Spinal cord (tissue), 10 donors: Measurements from ENCODE around the gene RAD51B. TPM values are rescaled to one million over a fixed set of nuclear protein-coding genes. Genes with fewer than 3 reads are reported as not detected.

ENCODE experiments used
- DNase-seq, 6 donors: peaks; one replicate each; pipeline versions ENCODE4 v3.0.0 to v3.0.0-alpha.2; 2013 to 2015; ENCODE audit warnings: low spot score in 6 of 6, low read depth in 4 of 6
- H3K27ac ChIP-seq: one replicate; pipeline ENCODE4 v1.5.1; 2013; ENCODE audit warnings: low read depth, low read length, control low read depth
- H3K27me3 ChIP-seq: one replicate; pipeline ENCODE4 v1.6.1; 2013; ENCODE audit warnings: low read length; ENCODE audit not compliant: control insufficient read depth, insufficient read depth
- H3K36me3 ChIP-seq: one replicate; pipeline ENCODE4 v1.6.1; 2013; ENCODE audit warnings: low read length; ENCODE audit not compliant: control insufficient read depth, insufficient read depth
- H3K4me1 ChIP-seq: one replicate; pipeline ENCODE4 v1.6.1; 2013; ENCODE audit warnings: low read length; ENCODE audit not compliant: control insufficient read depth, insufficient read depth
- H3K4me3 ChIP-seq: one replicate; pipeline ENCODE4 v1.5.1; 2013; ENCODE audit warnings: low read depth, low read length, control low read depth
- H3K9me3 ChIP-seq: one replicate; pipeline ENCODE4 v1.6.1; 2013; ENCODE audit warnings: low read length; ENCODE audit not compliant: control insufficient read depth, insufficient read depth
- WGBS: methylation state at CpG from one replicate; pipeline ENCODE4 v1.1.5; 2013; ENCODE audit warnings: missing lambda C conversion rate; ENCODE audit not compliant: insufficient coverage; 5-methylcytosine and 5-hydroxymethylcytosine counted together
- polyA plus RNA-seq, 2 donors: library from polyadenylated mRNA; unstranded; fragments of 120-200 nt; gene quantifications; one replicate each; pipeline ENCODE4 v1.2.1, GENCODE V29; 2013; ENCODE audit not compliant: insufficient read length in 2 of 2
- total RNA-seq, 2 donors: library from RNA; depleted of rRNA in 1 of 2; stranded (reverse); fragments of 120-200 nt in 1 of 2; fragments of >200 nt in 1 of 2; gene quantifications; one replicate each; pipeline versions ENCODE4 v1.2.3 to v1.2.4, GENCODE V29; 2013 to 2014
- donor health status: healthy.

Gene RAD51B
- total and polyA plus RNA-seq, 4 donors = 5.7 to 28.9 (median 14.4) TPM

DNA sequence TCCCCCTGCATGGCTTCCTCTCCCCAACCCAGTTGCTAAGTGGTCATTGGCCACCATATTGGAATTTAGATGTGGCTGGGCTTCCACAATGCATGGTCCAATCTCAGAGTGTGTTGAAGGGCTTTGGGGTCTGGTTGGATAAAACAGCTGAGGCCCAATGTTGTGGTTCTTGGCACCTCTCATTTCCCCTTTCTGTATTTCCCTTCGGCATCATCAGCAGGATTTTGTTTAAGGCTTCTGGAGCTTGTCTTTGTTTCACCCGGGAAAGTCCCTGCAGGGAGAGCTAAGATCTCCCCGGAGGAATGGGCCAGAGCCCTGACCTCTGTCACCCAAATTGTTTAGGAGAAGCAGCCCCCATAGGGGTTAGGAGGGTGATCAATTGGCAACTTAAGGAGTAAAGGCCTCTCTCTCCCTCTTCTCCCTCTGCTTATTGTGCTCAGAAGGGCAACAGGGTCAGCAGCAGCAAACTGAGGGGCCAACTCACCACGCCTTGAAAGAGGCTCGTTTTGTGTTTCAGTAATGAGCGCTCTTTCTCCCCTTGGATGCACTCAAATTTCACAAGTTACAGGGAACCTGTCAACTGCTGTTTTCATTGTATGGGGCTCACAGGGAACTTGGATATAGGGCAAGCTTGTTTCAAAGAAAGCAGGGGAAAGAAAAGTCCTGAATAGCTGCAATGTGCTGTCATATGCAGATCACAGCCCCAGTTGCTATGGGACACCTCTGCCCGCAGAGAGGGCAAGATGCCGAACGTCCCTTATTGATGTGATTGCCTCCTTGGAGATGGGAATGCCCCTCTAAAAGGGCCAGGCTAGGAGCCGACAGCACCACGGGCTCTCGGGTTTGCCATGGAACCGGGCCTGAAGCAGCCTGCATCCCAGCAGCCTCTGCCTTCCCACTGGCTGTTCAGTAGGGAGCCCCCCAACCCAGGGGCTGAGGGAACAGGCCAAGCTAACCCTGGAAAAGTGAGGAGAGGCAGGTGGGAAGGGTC lies 749.6 kb downstream of the RAD51B start:
- Histone ChIP-seq H3K4me1 (peaks cover 38% of the 10 kb centered on the region), H3K27me3 (no peaks in the 10 kb centered on the region), H3K36me3 (no peaks in the 10 kb centered on the region), H3K9me3 (no peaks in the 10 kb centered on the region), H3K4me3 (no peak overlapping the region), H3K27ac (peak overlapping the region; percentile 84)
- WGBS = 16% methylated on average over 10 of the region's 13 CpGs
- DNase-seq = peak in 3 of 6 donors; percentile 62 to 88 (median 85)

DNA sequence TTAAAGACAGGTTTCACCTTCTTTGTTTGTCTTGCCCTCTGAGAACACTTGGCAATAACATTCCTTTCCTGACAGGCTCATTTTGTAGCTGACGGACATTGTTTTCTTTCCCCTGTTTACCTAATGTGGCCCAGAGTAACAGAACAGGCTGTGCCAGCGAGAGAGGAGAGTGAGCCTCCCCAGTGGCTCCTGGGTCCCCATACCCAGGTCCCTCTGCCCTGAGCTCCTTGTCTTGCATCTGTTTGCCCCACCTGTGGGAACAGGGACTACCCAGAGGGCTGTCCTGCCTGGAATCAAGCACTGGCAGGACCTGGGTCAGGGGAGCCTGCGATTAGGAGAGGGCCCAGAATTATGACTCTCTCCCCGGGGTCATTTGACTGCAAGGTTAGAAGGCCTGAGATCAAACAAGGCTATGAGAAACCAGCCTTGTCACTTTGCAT lies 750.4 kb downstream of the RAD51B start:
- Histone ChIP-seq H3K9me3 (no peaks in the 10 kb centered on the region), H3K4me1 (peaks cover 30% of the 10 kb centered on the region), H3K27me3 (no peaks in the 10 kb centered on the region), H3K27ac (peak overlapping the region; percentile 84), H3K4me3 (no peak overlapping the region), H3K36me3 (no peaks in the 10 kb centered on the region)
- no peak for DNase-seq
- WGBS = 47% methylated on average over 4 of the region's 4 CpGs

DNA sequence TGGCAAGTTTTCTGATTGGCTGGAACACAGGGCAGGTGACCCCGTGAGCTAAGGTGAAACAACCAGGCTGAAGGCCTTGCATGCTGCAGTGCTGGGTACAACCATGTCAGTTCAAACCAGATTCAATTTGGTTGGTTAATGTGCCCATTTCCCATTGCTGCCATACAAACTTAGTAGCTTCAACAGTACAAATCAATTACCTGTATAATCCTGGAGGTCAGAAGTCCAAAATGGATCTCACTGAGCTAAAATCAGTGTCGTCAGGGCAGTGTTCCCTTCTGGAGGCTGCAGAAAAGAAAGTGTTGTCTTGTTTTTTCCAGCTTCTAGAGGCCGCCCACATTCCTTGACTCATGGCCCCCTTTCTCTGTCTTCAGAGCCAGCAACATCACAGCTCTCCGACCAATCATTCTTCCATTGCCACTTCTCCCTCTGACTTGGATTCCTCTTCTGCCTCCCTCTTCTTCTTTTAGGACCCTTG lies 751.6 kb downstream of the RAD51B start:
- WGBS = 95% methylated on average over 4 of the region's 4 CpGs
- H3K27ac ChIP-seq = no peak overlapping the region
- H3K27me3 ChIP-seq = no peaks in the 10 kb centered on the region
- DNase-seq = no peak
- H3K4me3 ChIP-seq = no peak overlapping the region
- peaks cover 24% of the 10 kb centered on the region for H3K4me1 ChIP-seq
- H3K9me3 ChIP-seq = no peaks in the 10 kb centered on the region
- no peaks in the 10 kb centered on the region for H3K36me3 ChIP-seq

DNA sequence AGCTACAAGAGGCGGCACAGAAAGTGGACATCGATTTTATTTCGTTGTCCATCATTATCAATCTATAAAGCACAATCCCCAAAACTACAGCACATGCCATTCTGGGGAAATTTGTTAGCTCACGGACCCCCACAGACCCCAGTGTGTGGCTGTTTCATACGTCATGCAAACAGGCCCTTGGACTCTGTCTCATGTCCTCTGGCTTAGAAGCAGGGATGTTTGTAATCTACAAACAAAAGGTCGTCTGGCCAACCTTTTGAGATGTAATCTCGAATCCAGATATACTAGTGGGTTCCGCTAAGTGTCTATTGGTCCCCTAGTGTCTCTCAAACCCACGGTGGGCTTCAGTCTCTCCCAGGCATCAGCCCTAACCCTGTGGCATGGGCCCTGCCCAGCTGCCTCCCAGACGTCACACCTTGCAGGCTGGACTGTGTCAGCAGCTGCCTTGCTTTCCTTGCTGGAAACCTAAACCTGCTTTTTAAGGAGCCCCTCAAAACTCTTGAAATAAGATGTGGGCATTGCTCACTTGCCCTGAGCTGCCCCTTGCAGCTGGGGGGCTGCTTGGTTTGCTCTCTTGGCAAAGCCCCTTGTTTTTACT lies 752.4 kb downstream of the RAD51B start:
- Histone ChIP-seq H3K27me3 (no peaks in the 10 kb centered on the region), H3K4me1 (peaks cover 24% of the 10 kb centered on the region), H3K36me3 (no peaks in the 10 kb centered on the region), H3K27ac (no peak overlapping the region), H3K4me3 (no peak overlapping the region), H3K9me3 (no peaks in the 10 kb centered on the region)
- no peak for DNase-seq
- WGBS = 94% methylated on average over 10 of the region's 10 CpGs

DNA sequence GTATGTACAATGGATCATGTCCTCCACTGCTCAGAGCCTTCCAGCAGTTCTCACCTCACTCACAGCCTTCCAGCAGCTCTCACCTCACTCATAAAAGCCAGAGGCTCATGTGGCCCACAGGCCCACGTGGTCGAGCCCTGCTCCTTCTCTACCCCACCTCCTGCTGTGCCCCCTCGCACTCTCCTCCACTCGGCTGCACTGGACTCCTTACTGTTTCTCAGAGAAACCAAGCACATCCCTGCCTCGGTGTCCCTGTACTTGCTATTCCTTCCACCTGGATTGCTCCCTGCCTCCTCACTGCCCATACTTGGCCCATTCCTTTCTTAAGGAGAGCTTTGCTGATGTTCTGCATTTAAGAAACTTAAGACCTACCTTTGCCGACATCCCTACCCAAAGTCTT lies 753.5 kb downstream of the RAD51B start:
- no peaks in the 10 kb centered on the region for H3K9me3 ChIP-seq
- no peaks in the 10 kb centered on the region for H3K36me3 ChIP-seq
- no peak for DNase-seq
- no peaks in the 10 kb centered on the region for H3K27me3 ChIP-seq
- H3K4me3 ChIP-seq = no peak overlapping the region
- peaks cover 24% of the 10 kb centered on the region for H3K4me1 ChIP-seq
- 93% methylated on average over 6 of the region's 6 CpGs for WGBS
- no peak overlapping the region for H3K27ac ChIP-seq

DNA sequence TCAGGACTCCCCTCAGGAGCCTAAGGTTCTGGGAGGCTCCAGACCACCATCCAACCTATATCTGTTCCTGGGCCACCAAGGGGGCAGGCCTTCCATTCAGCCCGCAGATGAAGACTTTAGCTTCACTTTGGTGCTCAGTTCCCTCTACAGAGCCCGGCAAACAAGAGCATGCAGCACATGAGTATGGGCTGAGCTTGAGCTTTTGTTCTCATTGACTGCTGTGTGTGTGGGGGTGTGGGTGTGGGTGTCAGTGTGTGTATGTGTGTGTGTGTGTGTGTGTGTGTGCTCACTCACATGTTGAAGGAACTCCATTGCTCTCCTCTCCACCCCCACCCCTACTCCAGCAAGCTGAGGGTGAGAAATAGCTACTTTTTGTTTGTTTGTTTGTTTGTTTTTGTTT lies 754.1 kb downstream of the RAD51B start:
- peaks cover 20% of the 10 kb centered on the region for H3K4me1 ChIP-seq
- H3K4me3 ChIP-seq = no peak overlapping the region
- no peaks in the 10 kb centered on the region for H3K27me3 ChIP-seq
- no peak overlapping the region for H3K27ac ChIP-seq
- DNase-seq = no peak
- WGBS = no CpG with 5 or more reads among the region's 2 CpGs
- no peaks in the 10 kb centered on the region for H3K9me3 ChIP-seq
- H3K36me3 ChIP-seq = no peaks in the 10 kb centered on the region

DNA sequence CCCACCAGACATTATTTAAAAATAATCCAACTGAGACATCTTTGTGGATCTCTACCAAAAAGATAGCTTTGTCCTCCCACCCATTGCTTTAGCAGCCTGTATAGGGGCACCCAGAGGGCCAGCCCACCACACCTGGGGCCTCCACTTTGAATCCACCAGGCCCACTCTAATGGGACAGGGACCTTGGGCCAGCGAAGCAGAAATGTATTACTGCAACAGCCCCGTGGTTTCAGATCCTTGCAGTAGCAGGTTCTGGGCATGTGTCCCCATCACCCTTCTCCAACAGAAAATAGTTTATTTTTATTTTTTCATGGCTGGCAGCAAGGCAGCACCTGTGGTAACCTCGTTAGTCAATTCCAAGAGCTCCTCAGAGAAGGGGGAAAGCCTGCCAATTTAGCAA lies 754.9 kb downstream of the RAD51B start:
- H3K4me3 ChIP-seq = no peak overlapping the region
- no peaks in the 10 kb centered on the region for H3K27me3 ChIP-seq
- H3K36me3 ChIP-seq = no peaks in the 10 kb centered on the region
- no peak overlapping the region for H3K27ac ChIP-seq
- peak in 1 of 6 donors; percentile 28 for DNase-seq
- peaks cover 13% of the 10 kb centered on the region for H3K4me1 ChIP-seq
- H3K9me3 ChIP-seq = no peaks in the 10 kb centered on the region
- WGBS = 73% methylated on average over 3 of the region's 3 CpGs

DNA sequence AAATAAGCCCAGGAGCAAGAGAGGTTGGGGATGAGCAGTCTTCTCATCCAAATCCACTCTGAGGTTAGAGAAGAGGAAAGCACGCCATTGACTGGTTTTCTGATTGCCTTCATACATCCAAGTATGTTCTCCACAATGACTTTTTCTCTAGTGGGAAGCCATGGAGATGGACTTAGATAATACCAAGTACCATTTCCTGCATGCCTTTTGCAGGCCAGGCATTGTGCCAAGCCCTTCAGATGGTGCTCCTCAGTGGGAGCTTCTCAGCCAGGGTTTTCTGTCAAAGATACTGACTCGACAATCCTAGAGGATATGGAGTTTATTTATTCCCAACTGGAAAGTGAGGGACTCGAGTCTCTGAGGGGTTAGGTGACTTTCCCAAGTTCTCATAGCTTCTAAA lies 755.3 kb downstream of the RAD51B start:
- DNase-seq = peak in 1 of 6 donors; percentile 17
- H3K27me3 ChIP-seq = no peaks in the 10 kb centered on the region
- peaks cover 2% of the 10 kb centered on the region for H3K36me3 ChIP-seq
- no peak overlapping the region for H3K4me3 ChIP-seq
- 56% methylated on average over 2 of the region's 3 CpGs for WGBS
- no peaks in the 10 kb centered on the region for H3K9me3 ChIP-seq
- no peak overlapping the region for H3K27ac ChIP-seq
- peaks cover 9% of the 10 kb centered on the region for H3K4me1 ChIP-seq

DNA sequence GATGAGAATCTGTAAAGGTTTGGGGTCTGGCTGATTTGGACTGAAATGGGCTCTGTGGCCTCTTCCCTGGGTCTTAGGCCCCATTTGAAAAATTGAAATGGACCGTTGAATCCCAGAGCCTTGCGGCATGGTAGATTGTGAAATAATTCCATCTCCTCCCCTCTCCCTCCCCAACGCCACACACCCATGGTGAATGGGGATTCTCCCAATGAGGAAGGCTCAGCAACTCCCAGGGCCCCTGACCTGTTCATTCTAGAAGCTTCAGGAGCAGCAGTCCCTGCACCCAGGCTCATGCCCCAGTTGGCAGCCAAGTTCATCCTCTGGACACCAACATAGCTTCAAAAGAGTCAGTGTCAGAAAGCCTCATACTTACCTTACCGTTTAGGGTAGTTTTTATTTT lies 755.8 kb downstream of the RAD51B start:
- 100% methylated on average over 2 of the region's 4 CpGs for WGBS
- no peak for DNase-seq
- H3K27ac ChIP-seq = no peak overlapping the region
- H3K27me3 ChIP-seq = no peaks in the 10 kb centered on the region
- no peaks in the 10 kb centered on the region for H3K9me3 ChIP-seq
- peaks cover 2% of the 10 kb centered on the region for H3K36me3 ChIP-seq
- no peak overlapping the region for H3K4me3 ChIP-seq
- H3K4me1 ChIP-seq = peaks cover 7% of the 10 kb centered on the region
